Cardiac fibroblast (primary cell): Measurements from ENCODE around the gene KRT3.

Experiments used
- DNase-seq, 2 donors: peaks; one replicate each; pipeline versions ENCODE4 v3.0.0 to v3.0.0-alpha.2; 2010; ENCODE audit warnings: low read depth in 2 of 2
- H3K4me3 ChIP-seq, 2 donors: replicated peaks in 1 of 2; 1 replicate in 1 of 2; 2 replicates in 1 of 2; pipeline ENCODE4 v1.5.1; 2011; ENCODE audit warnings: low read depth in 2 of 2, low read length in 2 of 2, mild to moderate bottlenecking in 2 of 2, moderate library complexity in 1 of 2
- TF ChIP-seq, protein P1 (sequence below): IDR thresholded peaks from one replicate; pipeline ENCODE4 v1.5.1; 2011; ENCODE audit warnings: low read depth, mild to moderate bottlenecking, low read length, inconsistent platforms

Gene KRT3

DNA sequence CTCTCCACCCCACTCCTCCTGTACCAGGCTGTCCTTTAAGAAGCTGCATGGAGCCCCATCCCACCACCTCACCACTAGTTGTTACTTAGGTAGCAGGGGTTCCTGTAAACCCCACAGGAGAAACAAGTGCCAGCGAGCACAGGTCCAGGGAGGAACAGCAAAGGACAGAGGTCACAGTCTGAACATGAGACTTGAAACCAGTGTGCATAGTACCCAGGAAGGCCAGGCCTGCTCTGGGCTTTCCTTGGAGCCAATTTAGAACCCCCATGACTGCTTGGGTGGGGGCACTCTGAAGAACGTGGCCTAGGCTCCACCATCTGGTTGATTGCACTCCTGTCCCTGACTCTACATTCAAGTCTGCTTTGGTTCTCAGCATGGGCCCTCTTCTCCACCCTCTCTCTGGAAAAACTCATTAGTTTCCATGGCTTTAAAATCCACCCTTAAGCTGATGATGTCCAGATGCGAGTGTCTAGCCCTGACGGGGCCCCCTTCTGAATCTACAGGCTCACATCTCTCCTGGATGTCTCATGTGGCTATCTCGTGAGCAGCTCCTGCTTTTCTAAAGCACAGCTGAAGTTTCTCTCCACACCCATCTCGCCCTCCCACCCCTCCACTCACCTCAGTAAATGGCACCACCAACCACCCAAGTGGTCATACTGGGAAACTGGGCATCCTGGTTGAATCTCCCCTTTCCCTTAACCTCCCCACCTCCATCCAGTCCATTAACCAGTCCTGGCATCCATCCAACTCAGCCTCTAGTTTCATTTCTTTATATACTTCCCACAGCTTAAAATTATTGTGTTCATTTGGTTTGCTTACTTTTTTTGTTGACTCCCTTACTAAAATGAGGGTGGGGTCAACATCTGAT is 8.4 kb downstream of the KRT3 start:
- no peak for DNase-seq
- TF ChIP-seq, protein P1, sequence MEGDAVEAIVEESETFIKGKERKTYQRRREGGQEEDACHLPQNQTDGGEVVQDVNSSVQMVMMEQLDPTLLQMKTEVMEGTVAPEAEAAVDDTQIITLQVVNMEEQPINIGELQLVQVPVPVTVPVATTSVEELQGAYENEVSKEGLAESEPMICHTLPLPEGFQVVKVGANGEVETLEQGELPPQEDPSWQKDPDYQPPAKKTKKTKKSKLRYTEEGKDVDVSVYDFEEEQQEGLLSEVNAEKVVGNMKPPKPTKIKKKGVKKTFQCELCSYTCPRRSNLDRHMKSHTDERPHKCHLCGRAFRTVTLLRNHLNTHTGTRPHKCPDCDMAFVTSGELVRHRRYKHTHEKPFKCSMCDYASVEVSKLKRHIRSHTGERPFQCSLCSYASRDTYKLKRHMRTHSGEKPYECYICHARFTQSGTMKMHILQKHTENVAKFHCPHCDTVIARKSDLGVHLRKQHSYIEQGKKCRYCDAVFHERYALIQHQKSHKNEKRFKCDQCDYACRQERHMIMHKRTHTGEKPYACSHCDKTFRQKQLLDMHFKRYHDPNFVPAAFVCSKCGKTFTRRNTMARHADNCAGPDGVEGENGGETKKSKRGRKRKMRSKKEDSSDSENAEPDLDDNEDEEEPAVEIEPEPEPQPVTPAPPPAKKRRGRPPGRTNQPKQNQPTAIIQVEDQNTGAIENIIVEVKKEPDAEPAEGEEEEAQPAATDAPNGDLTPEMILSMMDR = no peak
- H3K4me3 ChIP-seq = no peak overlapping the region

DNA sequence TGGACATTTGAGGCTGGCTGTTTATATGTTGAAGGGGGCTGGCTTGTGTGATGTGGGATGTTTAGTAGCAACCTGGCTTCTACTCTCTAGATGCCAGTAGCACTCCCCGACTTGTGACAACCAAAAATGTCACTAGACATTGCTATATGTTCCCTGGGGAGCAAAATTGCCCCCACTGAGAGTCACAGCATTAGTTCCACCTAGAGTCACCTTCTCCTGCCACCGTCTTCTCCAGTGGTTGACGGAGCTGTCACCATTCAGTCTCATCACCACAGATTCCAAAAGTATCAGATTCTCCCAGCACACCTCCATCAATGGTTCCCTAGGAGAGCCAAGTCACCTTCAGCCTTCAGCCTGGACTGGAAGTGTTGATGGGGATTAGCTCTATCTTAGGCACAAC is 11.0 kb downstream of the KRT3 start:
- no peak overlapping the region for H3K4me3 ChIP-seq
- TF ChIP-seq, protein P1 = no peak
- no peak for DNase-seq

DNA sequence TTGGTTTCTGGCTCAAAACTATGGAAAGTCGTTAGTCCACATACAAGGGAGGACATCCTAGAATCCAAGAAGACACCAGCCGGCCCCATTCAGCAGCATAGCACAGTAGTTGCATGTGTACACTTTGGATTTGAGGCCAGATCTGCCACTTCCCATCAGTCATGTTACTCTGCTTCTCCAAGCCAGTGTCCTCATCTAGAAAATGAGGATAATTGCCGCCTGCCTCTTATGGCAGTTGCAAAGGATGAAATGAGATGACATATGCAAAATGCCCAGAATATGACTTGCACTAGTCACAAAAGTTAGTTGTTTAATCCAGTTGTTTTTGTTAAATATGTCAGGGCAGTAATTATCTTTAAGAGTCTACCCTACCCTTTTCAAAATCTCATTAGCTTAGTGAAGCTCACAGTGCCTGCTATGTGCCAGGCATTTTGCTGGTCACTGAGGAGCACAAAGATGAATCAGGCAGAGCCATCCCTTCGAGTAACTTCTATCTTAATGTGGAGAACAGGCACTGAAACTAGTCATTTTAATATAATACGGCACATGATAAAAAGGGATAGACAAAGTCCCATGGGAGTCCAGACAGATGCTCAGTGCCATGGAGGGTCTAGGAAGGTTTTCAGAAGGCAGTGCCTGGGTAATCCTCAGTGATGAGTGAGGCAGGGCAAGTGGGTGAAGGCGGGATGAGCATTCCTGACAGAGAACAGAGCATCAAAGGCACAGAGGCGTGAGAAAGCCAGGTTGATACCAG is 12.2 kb downstream of the KRT3 start:
- TF ChIP-seq, protein P1 = no peak
- no peak for DNase-seq
- H3K4me3 ChIP-seq = no peak overlapping the region

DNA sequence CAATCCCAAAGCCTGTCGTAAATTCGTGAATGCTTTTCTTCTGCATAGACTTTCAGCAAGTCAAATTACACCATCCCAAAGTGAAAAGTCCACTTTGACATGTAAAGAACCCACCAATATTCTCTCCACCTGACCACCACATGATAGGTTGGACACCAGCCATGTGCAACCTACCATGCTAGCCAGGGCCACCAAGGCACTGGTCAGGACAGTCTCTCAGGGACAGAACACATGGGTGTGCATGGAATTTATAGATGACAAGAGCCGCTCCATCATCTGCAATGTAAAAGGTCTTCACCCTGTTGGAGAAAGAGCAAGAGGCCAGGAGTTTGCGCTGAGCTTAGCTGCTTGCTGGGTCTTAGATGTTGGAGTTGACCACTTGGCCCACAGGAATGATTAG is 13.4 kb downstream of the KRT3 start:
- no peak for DNase-seq
- TF ChIP-seq, protein P1 = no peak

DNA sequence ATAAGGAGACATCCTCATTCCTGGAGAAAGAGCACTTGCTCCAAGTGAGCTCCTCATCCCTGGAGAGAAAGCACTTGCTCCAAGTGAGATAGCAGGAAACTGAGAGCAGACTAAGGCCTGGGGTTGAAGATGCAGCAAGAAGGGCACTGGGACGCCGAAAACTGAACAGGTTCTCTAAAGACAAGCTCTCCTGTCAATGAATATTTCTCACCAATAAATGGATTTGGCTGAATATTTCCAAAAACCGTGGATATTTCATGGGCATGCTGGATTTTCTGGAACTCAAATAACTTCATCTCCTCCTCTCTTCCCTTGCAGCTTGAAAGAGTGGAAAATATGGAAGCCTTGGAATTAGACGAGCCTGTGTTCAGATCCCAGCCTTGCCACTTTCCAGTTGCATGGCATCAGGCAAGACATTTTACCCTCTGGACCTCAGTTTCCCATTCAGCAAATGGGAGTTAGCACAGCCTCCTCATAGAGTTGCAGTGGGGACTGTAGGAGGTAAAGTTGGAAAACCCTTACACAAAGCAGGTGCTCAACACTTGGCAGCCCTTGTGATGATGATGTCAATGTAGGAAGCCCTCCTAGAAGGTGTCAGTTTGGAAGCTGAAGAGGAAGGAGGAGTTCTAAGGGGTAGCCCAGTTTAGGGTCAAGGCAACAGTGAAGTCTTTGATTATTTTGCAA is 14.4 kb downstream of the KRT3 start:
- DNase-seq = no peak
- H3K4me3 ChIP-seq = no peak overlapping the region
- TF ChIP-seq, protein P1 = no peak

More for the DNA sequence above, 13.4 kb downstream of the KRT3 start:
- no peak overlapping the region for H3K4me3 ChIP-seq

DNA sequence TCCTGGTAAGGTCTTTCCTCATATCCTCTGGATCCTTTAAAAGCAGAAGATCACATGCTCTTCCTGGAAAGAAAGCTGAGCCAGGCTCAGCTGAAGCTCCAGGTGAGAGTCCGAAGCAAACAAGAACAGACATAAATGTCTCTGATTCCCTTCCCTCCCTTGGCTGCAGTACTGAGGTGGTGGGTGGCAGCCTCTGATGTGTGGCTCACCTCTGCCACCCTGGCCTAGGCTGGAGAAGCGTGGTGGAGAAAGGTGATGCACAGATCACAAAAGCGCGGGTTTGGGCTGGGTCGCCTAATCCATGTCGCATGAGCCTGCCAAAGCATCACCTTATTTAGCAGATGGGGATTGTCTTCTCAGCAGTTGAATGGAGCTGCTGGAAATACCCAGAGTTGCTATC is 16.0 kb downstream of the KRT3 start:
- DNase-seq = no peak
- no peak overlapping the region for H3K4me3 ChIP-seq
- TF ChIP-seq, protein P1 = no peak
